ENCODE measurements around the gene CD3G. TPM values are rescaled to one million over a fixed set of nuclear protein-coding genes. Genes with fewer than 3 reads are reported as not detected.

Gene CD3G
- total and polyA plus RNA-seq, 2 experiments from 2014 or later = not detected

DNA sequence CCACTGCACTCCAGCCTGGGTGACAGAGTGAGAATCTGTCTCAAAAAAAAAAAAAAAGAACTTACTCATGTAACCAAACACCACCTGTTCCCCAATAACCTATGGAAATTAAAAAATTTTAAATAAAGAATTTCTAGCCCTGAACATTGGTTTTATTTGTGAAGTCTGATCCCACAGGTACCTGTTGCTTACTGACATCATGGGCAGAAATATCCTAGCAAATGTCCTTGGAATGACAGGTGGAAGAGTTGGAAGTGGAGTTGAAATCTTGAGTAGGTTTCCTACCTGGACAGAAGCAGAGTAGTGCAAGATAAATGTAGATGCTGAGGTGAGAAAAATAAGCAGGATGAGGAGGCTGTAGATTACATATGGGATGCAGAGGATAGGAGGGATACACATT lies 18.9 kb upstream of the CD3G start:
- TF ChIP-seq EZH2phosphoT487 (IDR thresholded peaks at IDR 0.05; ENCODE audit: insufficient read depth, low read depth) = no peak
- TF ChIP-seq EZH2 (IDR thresholded peaks at IDR 0.05; ENCODE audit: insufficient read depth, poor library complexity, severe bottlenecking) = no peak
- H2AFZ ChIP-seq = no peak overlapping the region
- no peaks in the 10 kb centered on the region for H3K36me3 ChIP-seq (ENCODE audit: low read depth)
- in situ Hi-C loops (cut with MboI) = no loop called here
- H3K9me2 ChIP-seq (ENCODE audit: insufficient read depth) = no peaks in the 10 kb centered on the region
- H3K27ac ChIP-seq = no peak overlapping the region
- H3K9me3 ChIP-seq (ENCODE audit: low read depth) = no peaks in the 10 kb centered on the region
- no peak overlapping the region for H3K4me3 ChIP-seq
- no peak overlapping the region for H3K9ac ChIP-seq
- H3F3A ChIP-seq (ENCODE audit: insufficient read depth) = no peaks in the 10 kb centered on the region
- no peak for DNase-seq
- H3K27me3 ChIP-seq (replicated peaks; ENCODE audit: insufficient read depth) = no peaks in the 10 kb centered on the region; the same call in 1 of the 2 replicates
- H4K20me1 ChIP-seq (ENCODE audit: insufficient read depth) = no peaks in the 10 kb centered on the region
- no peak overlapping the region for H3K4me2 ChIP-seq (ENCODE audit: unreplicated experiment)
- H3K79me2 ChIP-seq (ENCODE audit: insufficient read depth) = no peaks in the 10 kb centered on the region
- H3K4me1 ChIP-seq (ENCODE audit: insufficient read depth) = no peaks in the 10 kb centered on the region

DNA sequence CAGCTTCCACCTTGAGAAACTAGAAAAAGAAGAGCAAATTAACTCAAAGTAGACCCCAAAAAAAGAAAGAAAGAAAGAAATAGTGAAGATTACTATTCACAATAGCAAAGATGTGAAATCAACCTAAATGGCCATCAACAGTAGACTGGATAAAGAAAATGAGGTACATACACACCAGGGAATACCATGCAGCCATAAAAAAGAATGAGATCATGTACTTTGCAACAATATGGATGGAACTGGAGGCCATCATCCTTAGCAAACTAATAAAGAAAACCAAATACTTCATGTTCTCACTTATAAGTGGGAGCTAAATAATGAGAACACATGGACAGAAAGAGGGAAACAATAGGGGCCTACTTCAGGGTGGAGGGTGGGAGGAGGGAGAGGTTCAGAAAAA lies 15.4 kb upstream of the CD3G start:
- H3K9me2 ChIP-seq (ENCODE audit: insufficient read depth) = no peaks in the 10 kb centered on the region
- no peak overlapping the region for H3K4me2 ChIP-seq (ENCODE audit: unreplicated experiment)
- no peak for DNase-seq
- H2AFZ ChIP-seq = no peak overlapping the region
- no peak overlapping the region for H3K27ac ChIP-seq
- in situ Hi-C loops (cut with MboI) = no loop called here
- no peak for TF ChIP-seq EZH2 (IDR thresholded peaks at IDR 0.05; ENCODE audit: insufficient read depth, poor library complexity, severe bottlenecking)
- no peak for TF ChIP-seq EZH2phosphoT487 (IDR thresholded peaks at IDR 0.05; ENCODE audit: insufficient read depth, low read depth)
- H3K36me3 ChIP-seq (ENCODE audit: low read depth) = no peaks in the 10 kb centered on the region
- no peaks in the 10 kb centered on the region for H3K27me3 ChIP-seq (replicated peaks; ENCODE audit: insufficient read depth)
- no peak overlapping the region for H3K9ac ChIP-seq
- no peaks in the 10 kb centered on the region for H3K9me3 ChIP-seq (ENCODE audit: low read depth)
- H3K4me3 ChIP-seq = no peak overlapping the region
- no peaks in the 10 kb centered on the region for H4K20me1 ChIP-seq (ENCODE audit: insufficient read depth)
- H3F3A ChIP-seq (ENCODE audit: insufficient read depth) = no peaks in the 10 kb centered on the region
- H3K4me1 ChIP-seq (ENCODE audit: insufficient read depth) = no peaks in the 10 kb centered on the region
- no peaks in the 10 kb centered on the region for H3K79me2 ChIP-seq (ENCODE audit: insufficient read depth)

DNA sequence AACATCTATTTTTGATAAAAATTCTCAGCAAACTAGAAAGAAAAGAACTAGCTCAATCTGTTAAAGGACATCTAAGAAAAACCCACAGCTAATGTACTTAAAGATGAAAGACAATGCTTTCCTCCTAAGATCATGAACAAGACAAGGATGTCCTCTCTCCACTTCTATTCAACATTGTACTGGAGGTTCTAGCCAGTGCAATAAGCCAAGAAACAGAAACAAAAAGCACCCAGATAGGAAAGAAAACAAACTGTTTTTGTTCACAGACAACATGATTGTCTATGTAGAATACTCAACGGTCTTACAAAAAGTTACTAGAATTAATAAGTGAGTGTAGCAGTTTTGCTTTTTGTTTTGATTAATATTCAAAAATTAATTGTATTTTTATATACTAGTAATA lies 9.4 kb upstream of the CD3G start:
- H3K9me3 ChIP-seq (ENCODE audit: low read depth) = no peaks in the 10 kb centered on the region
- no peaks in the 10 kb centered on the region for H3K79me2 ChIP-seq (ENCODE audit: insufficient read depth)
- H3K4me1 ChIP-seq (ENCODE audit: insufficient read depth) = no peaks in the 10 kb centered on the region
- no peaks in the 10 kb centered on the region for H3K9me2 ChIP-seq (ENCODE audit: insufficient read depth)
- no peak overlapping the region for H3K4me2 ChIP-seq (ENCODE audit: unreplicated experiment)
- no peaks in the 10 kb centered on the region for H3K27me3 ChIP-seq (replicated peaks; ENCODE audit: insufficient read depth)
- TF ChIP-seq EZH2phosphoT487 (IDR thresholded peaks at IDR 0.05; ENCODE audit: insufficient read depth, low read depth) (no peak), EZH2 (IDR thresholded peaks at IDR 0.05; ENCODE audit: insufficient read depth, poor library complexity, severe bottlenecking) (no peak)
- H3K4me3 ChIP-seq = no peak overlapping the region
- H4K20me1 ChIP-seq (ENCODE audit: insufficient read depth) = no peaks in the 10 kb centered on the region
- no peak overlapping the region for H3K27ac ChIP-seq
- no peak for DNase-seq
- 67 to 76% methylated on average over 1 of the region's 1 CpG for WGBS, 2 experiments (ENCODE audit: low coverage in 1 of 2, low lambda C conversion rate in 2 of 2, missing lambda C conversion rate in 2 of 2)
- no peaks in the 10 kb centered on the region for H3K36me3 ChIP-seq (ENCODE audit: low read depth)
- H3K9ac ChIP-seq = no peak overlapping the region
- in situ Hi-C loops (cut with MboI) = no loop called here
- no peak overlapping the region for H2AFZ ChIP-seq
- H3F3A ChIP-seq (ENCODE audit: insufficient read depth) = no peaks in the 10 kb centered on the region

DNA sequence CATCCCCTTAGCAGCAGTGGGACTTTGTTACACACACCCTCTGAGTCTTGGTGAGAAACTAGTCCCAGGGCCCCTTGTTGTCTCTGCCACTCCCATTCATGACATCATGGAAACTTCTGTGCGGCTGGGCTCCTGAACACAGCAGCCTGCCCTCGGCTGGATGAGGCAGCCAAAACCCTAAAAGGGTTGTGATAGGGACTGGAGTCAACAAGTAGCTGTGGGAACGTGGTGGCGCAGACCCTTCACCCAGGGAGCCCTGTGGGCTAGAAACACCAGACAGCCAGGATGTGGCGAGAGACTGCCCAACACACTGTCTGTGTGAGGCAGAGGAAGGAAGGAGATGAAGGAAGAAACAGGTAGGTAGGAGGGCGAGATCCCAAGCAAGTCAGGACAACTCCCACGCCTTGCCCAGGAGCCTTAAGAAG lies 5.5 kb upstream of the CD3G start:
- Histone ChIP-seq H3K9me3 (ENCODE audit: low read depth) (no peaks in the 10 kb centered on the region), H3K4me1 (ENCODE audit: insufficient read depth) (no peaks in the 10 kb centered on the region), H3K9me2 (ENCODE audit: insufficient read depth) (no peaks in the 10 kb centered on the region), H3K79me2 (ENCODE audit: insufficient read depth) (no peaks in the 10 kb centered on the region), H3K4me3 (no peak overlapping the region), H3K27ac (no peak overlapping the region), H3F3A (ENCODE audit: insufficient read depth) (no peaks in the 10 kb centered on the region), H3K9ac (no peak overlapping the region), H2AFZ (no peak overlapping the region), H3K27me3 (replicated peaks; ENCODE audit: insufficient read depth) (no peaks in the 10 kb centered on the region), H4K20me1 (ENCODE audit: insufficient read depth) (no peaks in the 10 kb centered on the region), H3K4me2 (ENCODE audit: unreplicated experiment) (no peak overlapping the region), H3K36me3 (ENCODE audit: low read depth) (no peaks in the 10 kb centered on the region)
- TF ChIP-seq EZH2phosphoT487 (IDR thresholded peaks at IDR 0.05; ENCODE audit: insufficient read depth, low read depth) = no peak
- TF ChIP-seq EZH2 (IDR thresholded peaks at IDR 0.05; ENCODE audit: insufficient read depth, poor library complexity, severe bottlenecking) = no peak
- peak; percentile 23 for DNase-seq
- in situ Hi-C loops (cut with MboI) = no loop called here
- WGBS, 2 experiments (ENCODE audit: low coverage in 1 of 2, low lambda C conversion rate in 2 of 2, missing lambda C conversion rate in 2 of 2) = 31 to 35% methylated on average over 7 of the region's 7 CpGs

DNA sequence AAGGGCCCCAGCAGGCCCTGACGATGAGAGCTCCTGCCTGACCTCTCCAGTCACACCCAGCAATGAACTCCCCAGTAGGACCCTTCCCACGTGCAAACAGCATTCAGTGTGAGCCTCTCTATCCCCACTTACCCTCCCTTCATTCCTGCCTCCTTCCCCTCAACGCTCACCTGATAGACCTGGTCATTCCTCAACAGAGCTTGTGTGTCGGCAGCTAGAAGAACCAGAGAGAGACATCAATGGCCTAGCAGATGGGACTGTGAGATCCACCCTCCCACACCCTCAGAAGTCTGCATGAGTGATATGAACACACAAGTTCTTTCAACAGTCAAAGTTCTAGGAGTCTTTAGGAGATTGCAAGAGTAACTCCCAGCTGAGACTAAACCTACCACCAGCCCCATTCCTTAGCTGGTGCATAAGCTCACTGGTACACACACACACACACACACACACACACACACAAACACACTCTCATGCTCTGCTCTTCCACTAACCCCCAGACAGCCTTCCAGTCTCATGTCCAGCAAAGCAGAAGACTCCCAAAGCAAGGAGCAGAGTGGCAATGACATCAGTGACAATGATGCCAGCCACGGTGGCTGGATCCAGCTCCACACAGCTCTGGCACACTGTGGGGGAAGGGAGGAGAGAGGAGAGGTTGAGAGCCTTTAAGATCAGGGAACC lies 4.7 kb upstream of the CD3G start:
- Histone ChIP-seq H3K9ac (no peak overlapping the region), H4K20me1 (ENCODE audit: insufficient read depth) (no peaks in the 10 kb centered on the region), H3K4me1 (ENCODE audit: insufficient read depth) (no peaks in the 10 kb centered on the region), H3K79me2 (ENCODE audit: insufficient read depth) (no peaks in the 10 kb centered on the region), H3K27me3 (replicated peaks; ENCODE audit: insufficient read depth) (no peaks in the 10 kb centered on the region), H3K27ac (no peak overlapping the region), H3K36me3 (ENCODE audit: low read depth) (no peaks in the 10 kb centered on the region), H3K9me2 (ENCODE audit: insufficient read depth) (no peaks in the 10 kb centered on the region), H3F3A (ENCODE audit: insufficient read depth) (no peaks in the 10 kb centered on the region), H2AFZ (no peak overlapping the region), H3K4me3 (no peak overlapping the region), H3K9me3 (ENCODE audit: low read depth) (no peaks in the 10 kb centered on the region), H3K4me2 (ENCODE audit: unreplicated experiment) (no peak overlapping the region)
- no peak for DNase-seq
- TF ChIP-seq EZH2phosphoT487 (IDR thresholded peaks at IDR 0.05; ENCODE audit: insufficient read depth, low read depth) (no peak), EZH2 (IDR thresholded peaks at IDR 0.05; ENCODE audit: insufficient read depth, poor library complexity, severe bottlenecking) (no peak)
- WGBS, 2 experiments (ENCODE audit: low coverage in 1 of 2, low lambda C conversion rate in 2 of 2, missing lambda C conversion rate in 2 of 2) = 32 to 38% methylated on average over 5 of the region's 5 CpGs
- in situ Hi-C loops (cut with MboI) = no loop called here

All from GM23248 (cell line).